Epithelial cell of esophagus (primary cell): ENCODE results near the gene EFCAB6.

Experiments used
- DNase-seq: peaks from one replicate; pipeline ENCODE4 v3.0.0; 2010; ENCODE audit warnings: low read depth
- H3K4me3 ChIP-seq: 2 replicates; pipeline ENCODE4 v1.5.1; 2011; ENCODE audit warnings: mild to moderate bottlenecking, low read length, control low read depth
- TF ChIP-seq, protein P1 (sequence below): IDR thresholded peaks from 2 replicates; pipeline ENCODE4 v1.5.1; 2011; ENCODE audit warnings: low read depth, mild to moderate bottlenecking, low read length, control low read depth, inconsistent platforms; ENCODE audit not compliant: insufficient read depth; ENCODE audit errors: missing control alignments

The EFCAB6 gene

DNA sequence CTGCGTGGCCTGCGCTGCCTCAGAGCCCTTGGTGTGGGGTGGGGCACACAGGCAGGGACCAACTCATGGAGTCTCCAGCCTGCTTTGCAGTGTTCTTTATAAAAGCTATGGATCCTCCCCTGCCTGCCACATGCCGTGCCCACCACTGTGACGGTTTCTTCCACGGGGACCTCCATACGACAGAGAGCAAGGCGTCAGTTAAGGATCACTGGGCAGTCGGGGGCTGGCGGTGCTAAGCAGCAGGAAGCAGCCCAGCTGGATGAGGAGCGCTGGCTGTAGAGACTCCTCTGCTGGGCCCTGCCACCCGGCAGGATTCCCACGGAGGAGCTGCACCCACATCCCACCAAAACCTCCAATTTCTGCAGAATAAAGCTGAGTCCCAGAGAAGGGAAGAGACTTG, 23.1 kb upstream of the EFCAB6 start:
- TF ChIP-seq, protein P1, sequence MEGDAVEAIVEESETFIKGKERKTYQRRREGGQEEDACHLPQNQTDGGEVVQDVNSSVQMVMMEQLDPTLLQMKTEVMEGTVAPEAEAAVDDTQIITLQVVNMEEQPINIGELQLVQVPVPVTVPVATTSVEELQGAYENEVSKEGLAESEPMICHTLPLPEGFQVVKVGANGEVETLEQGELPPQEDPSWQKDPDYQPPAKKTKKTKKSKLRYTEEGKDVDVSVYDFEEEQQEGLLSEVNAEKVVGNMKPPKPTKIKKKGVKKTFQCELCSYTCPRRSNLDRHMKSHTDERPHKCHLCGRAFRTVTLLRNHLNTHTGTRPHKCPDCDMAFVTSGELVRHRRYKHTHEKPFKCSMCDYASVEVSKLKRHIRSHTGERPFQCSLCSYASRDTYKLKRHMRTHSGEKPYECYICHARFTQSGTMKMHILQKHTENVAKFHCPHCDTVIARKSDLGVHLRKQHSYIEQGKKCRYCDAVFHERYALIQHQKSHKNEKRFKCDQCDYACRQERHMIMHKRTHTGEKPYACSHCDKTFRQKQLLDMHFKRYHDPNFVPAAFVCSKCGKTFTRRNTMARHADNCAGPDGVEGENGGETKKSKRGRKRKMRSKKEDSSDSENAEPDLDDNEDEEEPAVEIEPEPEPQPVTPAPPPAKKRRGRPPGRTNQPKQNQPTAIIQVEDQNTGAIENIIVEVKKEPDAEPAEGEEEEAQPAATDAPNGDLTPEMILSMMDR = no peak
- no peak for DNase-seq
- H3K4me3 ChIP-seq = no peak overlapping the region

DNA sequence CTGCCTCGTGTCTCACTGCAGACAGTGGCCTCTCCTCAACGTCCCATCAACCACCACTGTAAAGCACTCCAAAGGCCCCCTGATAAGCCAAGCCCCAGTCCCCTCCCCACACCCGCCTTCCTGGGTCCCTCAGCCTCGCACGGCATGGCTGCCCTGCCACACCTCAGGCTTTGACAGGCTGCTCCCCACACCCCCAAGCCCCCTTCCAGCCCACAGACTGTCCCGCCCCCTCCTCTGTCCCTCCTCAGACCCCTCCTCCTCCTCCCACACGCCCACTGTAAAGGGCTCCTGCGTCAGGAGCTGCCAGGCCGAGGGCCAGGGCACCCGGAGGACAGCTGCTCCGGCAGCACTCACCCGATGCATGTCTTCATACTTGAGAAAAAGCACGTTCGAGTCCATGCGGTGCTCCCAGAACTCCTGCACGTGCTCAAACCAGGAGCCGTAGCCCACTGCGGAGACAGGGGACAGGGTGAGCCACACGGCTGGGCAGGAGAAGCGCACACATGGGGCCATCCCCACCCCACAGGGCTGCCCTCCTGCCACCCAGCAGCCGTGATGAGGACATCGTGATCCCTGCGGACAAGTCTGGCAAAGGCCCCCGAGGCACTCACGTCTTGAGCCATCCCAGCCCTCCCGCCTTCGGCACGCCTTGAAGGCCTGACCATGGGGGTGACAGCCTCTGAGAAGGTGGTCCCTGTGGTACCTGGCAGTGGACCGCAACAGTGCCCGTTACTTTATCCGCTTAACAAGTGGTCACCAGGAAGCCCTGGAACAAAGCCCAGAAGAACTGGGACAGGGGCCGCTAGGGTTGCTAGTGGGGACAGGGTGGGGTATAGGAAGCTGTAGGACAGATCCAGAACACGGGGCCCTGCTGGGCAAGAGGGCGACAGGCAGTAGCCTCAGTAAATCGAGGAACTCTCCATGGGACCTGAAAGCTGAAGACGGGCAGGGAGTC, 21.5 kb upstream of the EFCAB6 start:
- DNase-seq = no peak
- H3K4me3 ChIP-seq = no peak overlapping the region
- TF ChIP-seq, protein P1 = no peak

DNA sequence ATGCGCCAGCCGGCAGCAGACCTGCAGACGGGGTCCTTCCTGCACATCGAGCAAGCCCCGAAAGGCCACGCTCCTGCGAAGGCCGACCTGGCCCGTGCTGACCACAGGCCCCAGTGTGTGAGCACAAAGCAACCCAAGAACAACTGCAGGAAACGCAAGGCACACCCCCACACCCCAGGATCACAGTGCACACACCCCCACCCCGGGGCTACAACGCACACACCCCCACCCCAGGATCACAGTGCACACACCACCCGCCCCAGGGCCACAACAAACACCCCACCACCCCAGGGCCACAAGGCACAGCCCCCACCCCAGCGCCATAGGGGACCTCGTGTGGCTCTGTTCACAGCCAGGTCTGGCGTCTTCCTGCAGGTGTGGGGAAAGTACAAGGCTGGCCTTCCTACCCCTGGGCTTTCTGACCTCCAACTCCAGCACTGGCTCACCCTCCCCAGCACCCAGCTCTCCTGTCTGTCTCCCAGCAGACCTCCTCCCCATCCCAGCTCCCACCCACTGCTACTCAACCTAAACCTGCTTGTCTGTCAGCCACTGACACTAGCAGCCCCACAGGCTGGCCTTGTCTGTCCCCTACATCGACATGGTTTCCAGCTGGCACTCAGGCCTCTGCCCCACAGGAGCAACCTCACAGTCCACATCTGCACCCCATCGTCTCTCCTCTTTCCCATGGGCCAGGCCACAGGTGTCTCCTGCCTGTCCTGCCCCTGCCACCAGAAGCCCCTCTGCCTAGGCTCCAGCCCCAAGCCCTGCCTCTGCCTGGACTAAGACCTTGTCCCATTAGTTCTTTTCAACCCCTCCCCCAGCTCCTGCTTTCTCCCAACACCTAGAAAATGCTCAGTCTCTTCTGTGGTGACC, 20.5 kb upstream of the EFCAB6 start:
- no peak overlapping the region for H3K4me3 ChIP-seq
- TF ChIP-seq, protein P1 = no peak
- DNase-seq = no peak

- H3K4me3 ChIP-seq = no peak overlapping the region
- DNase-seq = no peak
- TF ChIP-seq, protein P1 = no peak
Observed at GRCh38 chr22:43831561-43832392, 19.7 kb upstream of the EFCAB6 start.

DNA sequence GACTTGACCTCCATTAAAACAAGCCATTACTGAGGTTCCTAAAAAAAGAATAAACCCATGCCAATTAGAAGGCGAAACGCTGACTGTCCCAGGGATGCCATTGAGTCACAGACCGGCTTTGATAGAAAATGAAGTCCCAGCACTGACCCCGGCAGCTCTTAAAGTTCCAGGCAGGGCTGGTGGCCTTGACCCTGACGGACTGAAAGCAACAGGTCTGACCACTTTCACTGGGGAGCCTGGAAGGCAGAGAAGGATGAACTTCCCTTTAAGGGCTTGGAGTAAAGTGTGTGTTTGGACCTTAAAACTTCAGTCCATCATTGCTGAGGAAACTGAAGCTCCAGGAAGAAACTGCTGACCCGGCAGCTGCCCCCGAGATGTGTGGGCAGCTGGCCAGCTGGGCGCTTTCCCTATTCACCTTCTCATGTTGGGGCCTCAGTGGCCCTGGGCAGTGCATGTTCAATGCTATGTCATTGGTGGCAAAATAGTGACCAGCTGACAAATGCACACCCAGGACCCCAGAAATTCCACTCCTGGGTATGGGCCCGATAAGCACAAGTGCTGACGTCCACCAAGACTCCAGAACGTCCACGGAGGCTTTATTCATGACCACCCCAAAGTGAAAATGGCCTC, 18.9 kb upstream of the EFCAB6 start:
- TF ChIP-seq, protein P1 = no peak
- H3K4me3 ChIP-seq = no peak overlapping the region
- no peak for DNase-seq
